PC-3 (cell line): ENCODE measurements around the gene HHIP.

ENCODE experiments used
- CTCF ChIP-seq: fragments of 300-600 bp; sonication (generic); conservative IDR thresholded peaks from 2 replicates; pipeline ENCODE4 v1.5.1; 2017; ENCODE audit warnings: antibody characterized with exemption, low read depth, mild to moderate bottlenecking, low read length
- EZH2 ChIP-seq: fragments of 300-600 bp; sonication (generic); IDR thresholded peaks from one replicate; pipeline ENCODE4 v1.6.1; 2017; ENCODE audit warnings: antibody characterized with exemption, mild to moderate bottlenecking, low read length; ENCODE audit not compliant: unreplicated experiment

GRCh38 chr4:144699565-144699964 is 53.6 kb downstream of the HHIP start:
- TF ChIP-seq CTCF (no peak), EZH2 (no peak)
